Activated CD8-positive, alpha-beta memory T cell treated with anti-CD3 and anti-CD28 coated beads, Interleukin-2, amount 50 U/mL, for 24 hours (primary cell): ENCODE data around the gene APOL4.
"Not testable (repeated sequence)": the region's sequence is repeated elsewhere in the genome, so short reads cannot be mapped to it uniquely, and the experiment has no call there.

Source experiments
- DNase-seq: peaks from one replicate; pipeline ENCODE4 v3.0.0-alpha.2; 2020; ENCODE audit errors: extremely low read depth

Gene APOL4

GRCh38 chr22:36206255-36206654, 4.6 kb upstream of the APOL4 start:
- no peak for DNase-seq

- DNase-seq: not testable (repeated sequence)
Observed at GRCh38 chr22:36205573-36205972, 4.0 kb upstream of the APOL4 start.

GRCh38 chr22:36204632-36205015, 3.0 kb upstream of the APOL4 start:
- DNase-seq: no peak

GRCh38 chr22:36204001-36204631, 2.5 kb upstream of the APOL4 start:
- no peak for DNase-seq

- DNase-seq: not testable (repeated sequence)
Observed at GRCh38 chr22:36203441-36203840, 1.8 kb upstream of the APOL4 start.

GRCh38 chr22:36202906-36203305, 1.3 kb upstream of the APOL4 start:
- not testable (repeated sequence) for DNase-seq

- DNase-seq: not testable (repeated sequence)
Observed at GRCh38 chr22:36201025-36201424, 584 bp downstream of the APOL4 start.

- DNase-seq: no peak
Observed at GRCh38 chr22:36199001-36199551, 2.5 kb downstream of the APOL4 start.

- no peak for DNase-seq
Observed at GRCh38 chr22:36198536-36198935, 3.1 kb downstream of the APOL4 start.

- DNase-seq: no peak
Observed at GRCh38 chr22:36197514-36198146, 4.0 kb downstream of the APOL4 start.

GRCh38 chr22:36197065-36197440, 4.6 kb downstream of the APOL4 start:
- DNase-seq: no peak

- no peak for DNase-seq
Observed at GRCh38 chr22:36196254-36197064, 5.2 kb downstream of the APOL4 start.

GRCh38 chr22:36194971-36195370, 6.6 kb downstream of the APOL4 start:
- DNase-seq: no peak

- DNase-seq: no peak
Observed at GRCh38 chr22:36194385-36194784, 7.2 kb downstream of the APOL4 start.

- no peak for DNase-seq
Observed at GRCh38 chr22:36193577-36193976, 8.0 kb downstream of the APOL4 start.

GRCh38 chr22:36193171-36193570, 8.4 kb downstream of the APOL4 start:
- DNase-seq: no peak

- DNase-seq: no peak
Observed at GRCh38 chr22:36192542-36192941, 9.1 kb downstream of the APOL4 start.

- DNase-seq: no peak
Observed at GRCh38 chr22:36191106-36191836, 10.3 kb downstream of the APOL4 start.

GRCh38 chr22:36187862-36188261, 13.7 kb downstream of the APOL4 start:
- DNase-seq: not testable (repeated sequence)

- no peak for DNase-seq
Observed at GRCh38 chr22:36185828-36186624, 15.6 kb downstream of the APOL4 start.

- no peak for DNase-seq
Observed at GRCh38 chr22:36184433-36185025, 17.1 kb downstream of the APOL4 start.
